ENCODE data around the gene ASZ1.

The ASZ1 gene

GRCh38 chr7:117333168-117333567 is 94.1 kb downstream of the ASZ1 start:
- DNase-seq: no peak

DNA sequence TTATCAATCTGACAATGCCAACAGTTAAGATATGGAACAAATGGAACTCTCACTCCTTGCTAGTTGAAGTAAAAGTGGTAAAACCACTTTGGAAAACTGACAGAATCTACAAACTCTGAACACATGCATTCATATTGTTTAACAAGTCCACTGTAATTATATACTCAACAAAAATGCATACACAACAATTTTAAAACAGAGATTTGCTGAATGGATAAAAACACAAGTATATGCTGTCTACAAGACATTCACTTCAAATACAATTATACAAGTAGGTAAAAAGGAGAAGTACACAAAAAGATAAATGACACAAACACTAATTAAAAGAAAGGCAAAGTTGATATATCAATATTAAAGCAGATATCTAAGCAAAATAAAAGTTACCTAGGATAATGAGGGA is 95.3 kb downstream of the ASZ1 start:
- DNase-seq: no peak

DNA sequence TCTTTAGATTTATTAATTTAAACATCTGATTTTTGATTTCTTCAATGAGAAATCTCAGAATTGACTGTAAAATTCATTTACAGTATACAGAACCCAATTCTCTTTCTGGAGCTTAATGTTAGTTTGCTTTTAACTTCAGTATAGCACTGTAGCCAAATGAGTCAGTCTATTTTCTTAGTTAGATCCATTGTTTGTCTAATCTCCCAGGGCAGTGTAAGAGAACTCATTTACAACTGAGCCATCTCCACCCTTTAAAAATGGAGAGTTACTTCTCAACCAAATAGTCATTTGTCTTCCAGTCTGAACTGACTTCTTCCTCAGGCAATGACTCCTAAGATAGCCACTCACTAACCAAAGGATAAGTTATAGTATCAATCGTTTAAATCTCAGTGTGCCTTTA is 101.5 kb downstream of the ASZ1 start:
- DNase-seq: no peak

DNA sequence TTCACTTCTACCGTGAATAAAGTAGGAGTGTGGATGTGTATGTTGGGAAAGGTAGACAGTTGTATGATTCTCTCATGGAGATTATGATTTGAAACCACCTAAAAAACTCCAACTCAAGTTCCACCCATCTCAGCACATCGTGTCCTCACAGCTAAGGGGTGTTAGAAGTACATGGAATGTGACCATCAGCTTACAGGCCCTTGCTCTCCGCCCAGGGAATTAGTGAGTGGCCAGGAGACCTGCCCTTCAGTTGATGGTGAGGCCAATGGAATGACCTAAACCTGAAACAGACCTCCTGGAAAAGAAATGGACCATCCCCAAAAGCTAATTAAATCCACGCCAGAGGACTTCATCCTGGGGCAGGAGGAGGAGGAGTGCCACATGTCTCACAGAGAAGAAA is 102.3 kb downstream of the ASZ1 start:
- DNase-seq: no peak

- peak; percentile 78 for DNase-seq
Measured at GRCh38 chr7:117323851-117324711, 103.2 kb downstream of the ASZ1 start.

DNA sequence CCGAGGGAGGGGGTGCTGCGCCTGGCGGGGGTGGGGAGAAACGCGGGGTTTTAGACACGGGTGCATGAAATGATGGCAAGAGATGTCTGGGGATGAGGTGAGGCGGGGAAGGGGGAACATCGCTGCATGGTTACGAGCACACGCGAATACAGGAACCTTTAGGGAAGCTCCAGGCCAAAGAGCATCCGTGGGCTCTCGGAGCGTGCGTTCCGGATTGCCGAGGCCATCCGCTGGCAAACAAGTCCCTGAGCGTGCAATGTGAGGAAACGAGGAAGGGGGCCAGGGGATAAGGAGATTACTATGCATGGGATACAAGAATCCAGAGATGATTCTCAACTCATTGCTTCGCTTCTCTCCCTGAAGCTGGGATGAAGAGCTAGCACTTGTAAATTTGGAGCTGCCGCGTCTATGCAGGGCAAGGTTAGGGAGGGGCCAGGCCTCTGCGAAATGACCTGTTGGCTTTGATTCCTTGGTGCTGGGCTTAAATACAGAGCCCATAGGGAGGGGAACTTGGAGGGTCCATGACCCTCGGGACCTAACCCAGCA is 103.9 kb downstream of the ASZ1 start:
- peak; percentile 46 for DNase-seq

GRCh38 chr7:117322741-117323304 is 104.5 kb downstream of the ASZ1 start, which contains the start of gene WNT2:
Gene WNT2, minus strand, starts transcription at chr7:117323058. Its CDS starts 69 bp downstream, at chr7:117322989.
- DNase-seq: no peak

GRCh38 chr7:117320523-117320922 is 106.8 kb downstream of the ASZ1 start:
- DNase-seq: no peak

- no peak for DNase-seq
Measured at GRCh38 chr7:117319181-117319580, 108.1 kb downstream of the ASZ1 start.

- no peak for DNase-seq
Measured at GRCh38 chr7:117313582-117313981, 113.7 kb downstream of the ASZ1 start.
